CD4-positive, alpha-beta memory T cell (primary cell): ENCODE results near the gene EGF. TPM values are rescaled to one million over a fixed set of nuclear protein-coding genes. Genes with fewer than 3 reads are reported as not detected.
"Not testable (repeated sequence)": the region's sequence is repeated elsewhere in the genome, so short reads cannot be mapped to it uniquely, and the experiment has no call there.

Source experiments
- CTCF ChIA-PET: fragments of 350-600 bp; sonication (Branson Sonifier 250); formaldehyde crosslinking; loops from one replicate; lab custom pipeline; 2021; ENCODE audit warnings: inconsistent platforms; ENCODE audit not compliant: partially characterized antibody; lab: Charles Lee
- POLR2A ChIA-PET: fragments of 350-600 bp; sonication (Branson Sonifier 250); formaldehyde crosslinking; loops from one replicate; lab custom pipeline; 2021; ENCODE audit not compliant: partially characterized antibody; lab: Charles Lee
- DNase-seq, 5 donors: peaks; one replicate each; pipeline versions ENCODE4 v3.0.0 to v3.0.0-alpha.2; 2020 to 2022; ENCODE audit warnings: mixed read lengths in 1 of 5
- H3K27ac ChIP-seq: one replicate; pipeline ENCODE4 v1.7.0; 2013; ENCODE audit warnings: low read depth, low read length
- H3K27me3 ChIP-seq: 2 replicates; pipeline ENCODE4 v1.7.0; 2013; ENCODE audit warnings: mild to moderate bottlenecking, low read length, moderate library complexity; ENCODE audit not compliant: insufficient read depth
- H3K36me3 ChIP-seq: 2 replicates; pipeline ENCODE4 v1.7.0; 2013; ENCODE audit warnings: mild to moderate bottlenecking, low read length, moderate library complexity; ENCODE audit not compliant: insufficient read depth
- H3K4me1 ChIP-seq: 2 replicates; pipeline ENCODE4 v1.7.0; 2013; ENCODE audit warnings: mild to moderate bottlenecking, low read length, moderate library complexity; ENCODE audit not compliant: insufficient read depth
- H3K4me3 ChIP-seq, 2 donors: one replicate each; pipeline ENCODE4 v1.7.0; 2013; ENCODE audit warnings: low read length in 2 of 2, mild to moderate bottlenecking in 1 of 2
- H3K9me3 ChIP-seq, 2 donors: one replicate each; pipeline ENCODE4 v1.7.0; 2013; ENCODE audit warnings: low read length in 2 of 2, control low read depth in 1 of 2; ENCODE audit not compliant: control insufficient read depth in 1 of 2
- H3K27ac Mint-ChIP-seq, 7 donors: one replicate each; pipeline ENCODE4 v1.8.0; 2020 to 2021; ENCODE audit warnings: mixed read lengths in 7 of 7, mild to moderate bottlenecking in 6 of 7, inconsistent platforms in 3 of 7, moderate library complexity in 3 of 7
- H3K27me3 Mint-ChIP-seq, 2 donors: one replicate each; pipeline ENCODE4 v1.8.0; 2020 to 2021; ENCODE audit warnings: mixed read lengths in 2 of 2
- H3K36me3 Mint-ChIP-seq, 2 donors: one replicate each; pipeline ENCODE4 v1.8.0; 2020 to 2021; ENCODE audit warnings: mixed read lengths in 2 of 2, inconsistent platforms in 1 of 2, mild to moderate bottlenecking in 1 of 2
- H3K4me1 Mint-ChIP-seq, 4 donors: one replicate each; pipeline ENCODE4 v1.8.0; 2020 to 2021; ENCODE audit warnings: mixed read lengths in 4 of 4, mild to moderate bottlenecking in 1 of 4
- H3K4me3 Mint-ChIP-seq, 8 donors: one replicate each; pipeline ENCODE4 v1.8.0; 2020 to 2021; ENCODE audit warnings: mixed read lengths in 8 of 8, mild to moderate bottlenecking in 7 of 8, moderate library complexity in 6 of 8, inconsistent platforms in 3 of 8
- H3K9me3 Mint-ChIP-seq, 8 donors: one replicate each; pipeline ENCODE4 v1.8.0; 2020 to 2021; ENCODE audit warnings: mixed read lengths in 8 of 8, mild to moderate bottlenecking in 5 of 8, inconsistent platforms in 3 of 8, moderate library complexity in 1 of 8
- intact Hi-C: fragments of 100-400 bp; cut with micrococcal nuclease; formaldehyde crosslinking; loops from one replicate; pipeline ENCODE4 v1.15.1; 2023
- polyA plus RNA-seq, 2 donors: library from polyadenylated mRNA; unstranded; fragments of 300-500 nt; fragmentation: Illumina TruSeq; gene quantifications; one replicate each; pipeline ENCODE4 v1.2.3, GENCODE V29; 2021
- total RNA-seq, 2 experiments: library from RNA; stranded (reverse); gene quantifications; one replicate each; pipeline ENCODE4 v1.2.3, GENCODE V29; 2021

EGF gene
- total and polyA plus RNA-seq, 4 experiments from 2014 or later = not detected

GRCh38 chr4:109875553-109875952 is 37.1 kb upstream of the EGF start:
- POLR2A ChIA-PET, H3K4me1 Mint-ChIP-seq, CTCF ChIA-PET: not testable (repeated sequence)

DNA sequence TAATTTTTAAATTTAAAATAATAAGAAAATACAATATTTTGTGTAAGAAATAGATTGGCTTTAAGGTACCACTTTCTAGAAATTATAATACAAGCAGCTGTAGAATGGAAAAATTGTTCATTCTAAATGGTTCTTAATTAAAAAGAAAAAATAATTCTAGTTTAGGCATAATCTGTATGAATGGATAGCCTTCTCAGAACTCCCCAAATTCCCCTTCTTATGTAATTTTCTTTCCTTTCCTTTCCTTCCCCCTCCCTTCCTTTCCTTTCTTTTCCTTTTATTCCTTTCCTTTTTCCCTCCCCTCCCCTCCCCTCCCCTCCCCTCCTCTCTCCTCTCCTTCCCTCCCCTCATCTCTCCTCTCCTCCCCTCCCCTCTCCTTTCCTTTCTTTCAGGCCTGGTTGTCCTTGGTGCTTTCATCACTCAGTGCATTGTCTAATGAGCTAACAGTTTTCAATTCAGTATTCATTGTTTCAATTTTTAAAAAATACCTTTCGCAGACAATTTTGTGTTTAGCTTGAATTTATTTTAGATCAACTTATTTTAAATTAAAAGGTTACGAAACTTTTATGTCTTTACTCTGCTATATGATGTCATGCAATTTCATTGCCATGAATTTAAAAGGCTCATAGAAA is 35.9 kb upstream of the EGF start:
- Histone ChIP-seq H3K4me3 (no peak overlapping the region), H3K27ac (no peak overlapping the region), H3K27me3 (no peaks in the 10 kb centered on the region), H3K36me3 (no peaks in the 10 kb centered on the region), H3K4me1 (no peaks in the 10 kb centered on the region), H3K9me3 (no peaks in the 10 kb centered on the region)
- ChIA-PET CTCF (no interaction called here), POLR2A (no interaction called here)
- Mint-ChIP-seq H3K27ac (no peak overlapping the region), H3K4me1 (no peaks in the 10 kb centered on the region), H3K4me3 (no peak overlapping the region), H3K27me3 (peaks cover 9 to 15% of the 10 kb centered on the region in 2 donors), H3K36me3 (peaks cover 0 to 5% of the 10 kb centered on the region in 2 donors), H3K9me3 (peaks cover 0 to 2% (median 0%) of the 10 kb centered on the region in 8 donors)
- no peak for DNase-seq
- intact Hi-C loops = no loop called here

More at GRCh38 chr4:109875553-109875952, 37.1 kb upstream of the EGF start:
- H3K27ac ChIP-seq, H3K27ac Mint-ChIP-seq, H3K4me1 ChIP-seq, H3K36me3 ChIP-seq, DNase-seq, intact Hi-C loops, H3K4me3 ChIP-seq, H3K36me3 Mint-ChIP-seq, H3K4me3 Mint-ChIP-seq, H3K9me3 Mint-ChIP-seq, H3K9me3 ChIP-seq, H3K27me3 ChIP-seq: not testable (repeated sequence)
- H3K27me3 Mint-ChIP-seq = peaks cover 8 to 14% of the 10 kb centered on the region in 2 donors

- Histone ChIP-seq H3K27me3 (no peaks in the 10 kb centered on the region), H3K4me3 (no peak overlapping the region), H3K27ac (no peak overlapping the region), H3K36me3 (no peaks in the 10 kb centered on the region), H3K4me1 (no peaks in the 10 kb centered on the region), H3K9me3 (no peaks in the 10 kb centered on the region)
- CTCF ChIA-PET = no interaction called here
- H3K4me1 Mint-ChIP-seq = no peaks in the 10 kb centered on the region
- DNase-seq = no peak
- no peak overlapping the region for H3K27ac Mint-ChIP-seq
- H3K36me3 Mint-ChIP-seq = peaks cover 0 to 5% of the 10 kb centered on the region in 2 donors
- POLR2A ChIA-PET = no interaction called here
- intact Hi-C loops = no loop called here
- H3K9me3 Mint-ChIP-seq = peaks cover 0 to 2% (median 0%) of the 10 kb centered on the region in 8 donors
- H3K27me3 Mint-ChIP-seq = peaks cover 9 to 15% of the 10 kb centered on the region in 2 donors
- H3K4me3 Mint-ChIP-seq = no peak overlapping the region
Observed at GRCh38 chr4:109877400-109877799, 35.3 kb upstream of the EGF start.

DNA sequence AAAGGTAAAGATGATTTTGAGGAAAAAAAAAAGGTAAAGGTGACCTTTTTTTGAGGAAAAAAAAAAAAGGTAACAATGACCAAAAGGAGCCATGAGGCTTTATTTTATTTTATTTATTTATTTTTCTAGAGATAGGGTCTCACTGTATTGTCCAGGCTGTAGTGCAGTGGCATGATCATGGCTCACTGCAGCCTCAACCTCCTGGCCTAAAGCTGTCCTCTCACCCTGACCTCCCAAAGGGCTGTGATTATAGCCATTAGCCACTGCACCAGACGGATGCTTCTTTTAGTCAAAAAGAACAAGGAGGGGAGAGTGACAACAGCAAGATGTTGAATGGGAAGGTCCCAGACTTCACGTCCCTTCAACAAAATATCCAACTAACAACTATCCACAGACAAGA is 34.3 kb upstream of the EGF start:
- no peaks in the 10 kb centered on the region for H3K4me1 Mint-ChIP-seq
- ChIA-PET CTCF (no interaction called here), POLR2A (no interaction called here)
- intact Hi-C loops = no loop called here
- H3K27ac Mint-ChIP-seq = no peak overlapping the region
- DNase-seq = no peak
- Histone ChIP-seq H3K36me3 (no peaks in the 10 kb centered on the region), H3K9me3 (no peaks in the 10 kb centered on the region), H3K27me3 (no peaks in the 10 kb centered on the region), H3K4me3 (no peak overlapping the region), H3K4me1 (no peaks in the 10 kb centered on the region), H3K27ac (no peak overlapping the region)
- peaks cover 0 to 2% (median 0%) of the 10 kb centered on the region in 8 donors for H3K9me3 Mint-ChIP-seq
- peaks cover 0 to 5% of the 10 kb centered on the region in 2 donors for H3K36me3 Mint-ChIP-seq
- peaks cover 9 to 15% of the 10 kb centered on the region in 2 donors for H3K27me3 Mint-ChIP-seq
- no peak overlapping the region for H3K4me3 Mint-ChIP-seq

DNA sequence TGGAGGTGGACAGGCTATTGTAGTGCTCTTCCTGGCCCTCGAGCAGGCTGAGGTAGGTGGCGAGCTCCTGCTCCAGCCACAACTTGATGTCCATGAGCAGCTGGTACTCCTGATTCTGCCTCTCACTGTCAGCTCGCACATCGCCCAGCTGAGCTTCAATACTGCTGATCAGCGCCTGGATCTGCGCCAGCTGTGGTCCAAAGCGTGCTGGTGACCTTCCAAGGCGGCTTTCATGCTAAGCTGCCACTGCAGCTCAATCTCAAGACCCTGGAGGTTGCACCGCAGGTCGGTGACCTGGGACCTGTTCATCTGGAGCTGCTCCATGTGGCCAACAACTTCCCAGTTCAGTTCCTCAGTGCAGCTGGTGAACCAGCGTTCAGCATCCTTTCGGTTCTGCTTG is 33.6 kb upstream of the EGF start:
- no peak overlapping the region for H3K4me3 Mint-ChIP-seq
- peaks cover 9 to 15% of the 10 kb centered on the region in 2 donors for H3K27me3 Mint-ChIP-seq
- H3K36me3 Mint-ChIP-seq = peaks cover 0 to 5% of the 10 kb centered on the region in 2 donors
- POLR2A ChIA-PET = no interaction called here
- no peak overlapping the region for H3K27ac Mint-ChIP-seq
- no peaks in the 10 kb centered on the region for H3K36me3 ChIP-seq
- no peaks in the 10 kb centered on the region for H3K27me3 ChIP-seq
- intact Hi-C loops = no loop called here
- no peaks in the 10 kb centered on the region for H3K4me1 Mint-ChIP-seq
- no peak overlapping the region for H3K4me3 ChIP-seq
- no peaks in the 10 kb centered on the region for H3K9me3 ChIP-seq
- peaks cover 0 to 2% (median 0%) of the 10 kb centered on the region in 8 donors for H3K9me3 Mint-ChIP-seq
- no peak for DNase-seq
- no peaks in the 10 kb centered on the region for H3K4me1 ChIP-seq
- CTCF ChIA-PET = no interaction called here
- H3K27ac ChIP-seq = no peak overlapping the region

DNA sequence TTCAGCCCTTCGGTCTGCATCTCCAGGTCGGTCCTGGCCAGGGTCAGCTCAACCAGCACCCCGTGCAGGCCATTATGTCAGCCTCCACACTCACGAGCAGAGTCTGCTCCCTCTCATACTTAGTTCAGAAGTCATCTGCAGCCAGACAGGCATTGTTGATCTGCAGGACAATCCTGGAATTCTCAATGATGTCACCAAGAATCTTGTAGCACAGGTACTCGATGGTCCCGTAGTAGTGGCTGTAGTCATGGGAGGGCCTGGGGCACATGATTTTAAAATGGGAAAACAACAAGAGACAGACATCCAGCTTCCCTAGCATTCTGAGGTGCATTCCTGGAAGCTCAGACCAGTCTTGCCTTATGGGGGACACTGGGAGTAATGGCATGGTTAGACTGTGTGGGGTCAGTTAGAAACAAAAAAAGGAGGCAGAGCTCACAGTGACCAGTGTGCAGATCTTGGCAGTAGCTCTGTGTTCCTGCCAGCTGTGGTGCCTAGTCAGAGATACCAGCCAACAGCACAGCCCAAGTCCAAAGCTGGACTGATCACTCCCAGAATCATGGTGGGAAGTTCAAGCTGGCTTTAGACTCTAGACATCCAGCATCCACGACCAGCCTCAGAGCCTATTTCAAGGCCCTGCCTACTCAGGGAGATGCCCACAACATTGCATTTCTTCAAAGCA is 32.9 kb upstream of the EGF start:
- peaks cover 9 to 15% of the 10 kb centered on the region in 2 donors for H3K27me3 Mint-ChIP-seq
- POLR2A ChIA-PET = no interaction called here
- H3K4me3 Mint-ChIP-seq = no peak overlapping the region
- Histone ChIP-seq H3K27me3 (no peaks in the 10 kb centered on the region), H3K4me1 (no peaks in the 10 kb centered on the region), H3K27ac (no peak overlapping the region), H3K4me3 (no peak overlapping the region), H3K9me3 (no peaks in the 10 kb centered on the region), H3K36me3 (no peaks in the 10 kb centered on the region)
- H3K36me3 Mint-ChIP-seq = peaks cover 0 to 1% of the 10 kb centered on the region in 2 donors
- no peak for DNase-seq
- H3K4me1 Mint-ChIP-seq = no peaks in the 10 kb centered on the region
- peak overlapping the region in 1 of 7 donors; percentile 53 for H3K27ac Mint-ChIP-seq
- H3K9me3 Mint-ChIP-seq = peaks cover 0 to 2% (median 0%) of the 10 kb centered on the region in 8 donors
- intact Hi-C loops = no loop called here
- CTCF ChIA-PET = no interaction called here

- no peak overlapping the region for H3K4me3 ChIP-seq
- H3K9me3 ChIP-seq = no peaks in the 10 kb centered on the region
- no peaks in the 10 kb centered on the region for H3K36me3 Mint-ChIP-seq
- no peak overlapping the region for H3K4me3 Mint-ChIP-seq
- no peaks in the 10 kb centered on the region for H3K4me1 Mint-ChIP-seq
- H3K27me3 Mint-ChIP-seq = peaks cover 1 to 2% of the 10 kb centered on the region in 2 donors
- no peaks in the 10 kb centered on the region for H3K4me1 ChIP-seq
- POLR2A ChIA-PET = no interaction called here
- H3K27me3 ChIP-seq = no peaks in the 10 kb centered on the region
- intact Hi-C loops = no loop called here
- peaks cover 0 to 2% (median 0%) of the 10 kb centered on the region in 8 donors for H3K9me3 Mint-ChIP-seq
- DNase-seq = no peak
- H3K27ac Mint-ChIP-seq = no peak overlapping the region
- H3K36me3 ChIP-seq = no peaks in the 10 kb centered on the region
- no peak overlapping the region for H3K27ac ChIP-seq
- CTCF ChIA-PET = no interaction called here
Observed at GRCh38 chr4:109886303-109886702, 26.4 kb upstream of the EGF start.
